ENCODE results near the gene GAGE1.

GAGE1 gene

GRCh38 chrX:49618574-49618973 is 19.8 kb downstream of the GAGE1 start:
- Histone ChIP-seq H3K27me3 (no peaks in the 10 kb centered on the region), H3K4me3 (ENCODE audit: low read depth, low read length) (no peak overlapping the region), H3K4me1 (no peaks in the 10 kb centered on the region), H3K9me3 (no peaks in the 10 kb centered on the region), H3K36me3 (no peaks in the 10 kb centered on the region)
- no peak for DNase-seq
- TF ChIP-seq, protein P1, sequence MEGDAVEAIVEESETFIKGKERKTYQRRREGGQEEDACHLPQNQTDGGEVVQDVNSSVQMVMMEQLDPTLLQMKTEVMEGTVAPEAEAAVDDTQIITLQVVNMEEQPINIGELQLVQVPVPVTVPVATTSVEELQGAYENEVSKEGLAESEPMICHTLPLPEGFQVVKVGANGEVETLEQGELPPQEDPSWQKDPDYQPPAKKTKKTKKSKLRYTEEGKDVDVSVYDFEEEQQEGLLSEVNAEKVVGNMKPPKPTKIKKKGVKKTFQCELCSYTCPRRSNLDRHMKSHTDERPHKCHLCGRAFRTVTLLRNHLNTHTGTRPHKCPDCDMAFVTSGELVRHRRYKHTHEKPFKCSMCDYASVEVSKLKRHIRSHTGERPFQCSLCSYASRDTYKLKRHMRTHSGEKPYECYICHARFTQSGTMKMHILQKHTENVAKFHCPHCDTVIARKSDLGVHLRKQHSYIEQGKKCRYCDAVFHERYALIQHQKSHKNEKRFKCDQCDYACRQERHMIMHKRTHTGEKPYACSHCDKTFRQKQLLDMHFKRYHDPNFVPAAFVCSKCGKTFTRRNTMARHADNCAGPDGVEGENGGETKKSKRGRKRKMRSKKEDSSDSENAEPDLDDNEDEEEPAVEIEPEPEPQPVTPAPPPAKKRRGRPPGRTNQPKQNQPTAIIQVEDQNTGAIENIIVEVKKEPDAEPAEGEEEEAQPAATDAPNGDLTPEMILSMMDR (IDR thresholded peaks at IDR 0.05; ENCODE audit: low read depth, low read length): no peak

- DNase-seq: peak; percentile 15
- TF ChIP-seq, protein P1 (IDR thresholded peaks at IDR 0.05; ENCODE audit: low read depth, low read length): peak; percentile 40
- Histone ChIP-seq H3K4me1 (no peaks in the 10 kb centered on the region), H3K9me3 (no peaks in the 10 kb centered on the region), H3K27me3 (no peaks in the 10 kb centered on the region), H3K4me3 (ENCODE audit: low read depth, low read length) (no peak overlapping the region), H3K36me3 (no peaks in the 10 kb centered on the region)
Observed at GRCh38 chrX:49627086-49627777, 28.4 kb downstream of the GAGE1 start.

GRCh38 chrX:49644991-49645637 is 46.3 kb downstream of the GAGE1 start:
- Histone ChIP-seq H3K4me1 (no peaks in the 10 kb centered on the region), H3K27me3 (no peaks in the 10 kb centered on the region), H3K36me3 (no peaks in the 10 kb centered on the region), H3K9me3 (no peaks in the 10 kb centered on the region), H3K4me3 (ENCODE audit: low read depth, low read length) (no peak overlapping the region)
- DNase-seq: no peak
- TF ChIP-seq, protein P1 (IDR thresholded peaks at IDR 0.05; ENCODE audit: low read depth, low read length): no peak

- no peak for DNase-seq
- Histone ChIP-seq H3K36me3 (no peaks in the 10 kb centered on the region), H3K9me3 (no peaks in the 10 kb centered on the region), H3K27me3 (no peaks in the 10 kb centered on the region), H3K4me3 (ENCODE audit: low read depth, low read length) (no peak overlapping the region), H3K4me1 (no peaks in the 10 kb centered on the region)
- TF ChIP-seq, protein P1 (IDR thresholded peaks at IDR 0.05; ENCODE audit: low read depth, low read length): no peak
Observed at GRCh38 chrX:49656533-49656932, 57.7 kb downstream of the GAGE1 start.
